Neural cell (in vitro differentiated cells): ENCODE data around the gene STARD9.

Experiments
- EP300 ChIP-seq: fragments of 450-650 bp; conservative IDR thresholded peaks from 2 replicates; pipeline ENCODE4 v1.6.1; 2014; ENCODE audit warnings: antibody characterized with exemption, mild to moderate bottlenecking, moderate library complexity; ENCODE audit not compliant: poor library complexity, severe bottlenecking
- EZH2 ChIP-seq: fragments of 200-600, 300-800 bp; shearing (Covaris generic), sonication (generic); IDR thresholded peaks from 2 replicates; pipeline ENCODE4 v1.6.1; 2014; ENCODE audit warnings: antibody characterized with exemption, low read length, borderline replicate concordance, mild to moderate bottlenecking; ENCODE audit not compliant: insufficient read depth, poor library complexity, severe bottlenecking
- RAD21 ChIP-seq: fragments of 450-650 bp; conservative IDR thresholded peaks from 2 replicates; pipeline ENCODE4 v1.6.1; 2014; ENCODE audit warnings: antibody characterized with exemption, mild to moderate bottlenecking, moderate library complexity
- TAF1 ChIP-seq: IDR thresholded peaks from 2 replicates; pipeline ENCODE4 v1.6.1; 2012; ENCODE audit warnings: low read depth
- TF ChIP-seq, protein P1 (sequence below): fragments of 450-650 bp; IDR thresholded peaks from 2 replicates; pipeline ENCODE4 v1.5.1; 2014; ENCODE audit warnings: antibody characterized with exemption, mild to moderate bottlenecking, moderate library complexity; ENCODE audit not compliant: poor library complexity, severe bottlenecking

DNA sequence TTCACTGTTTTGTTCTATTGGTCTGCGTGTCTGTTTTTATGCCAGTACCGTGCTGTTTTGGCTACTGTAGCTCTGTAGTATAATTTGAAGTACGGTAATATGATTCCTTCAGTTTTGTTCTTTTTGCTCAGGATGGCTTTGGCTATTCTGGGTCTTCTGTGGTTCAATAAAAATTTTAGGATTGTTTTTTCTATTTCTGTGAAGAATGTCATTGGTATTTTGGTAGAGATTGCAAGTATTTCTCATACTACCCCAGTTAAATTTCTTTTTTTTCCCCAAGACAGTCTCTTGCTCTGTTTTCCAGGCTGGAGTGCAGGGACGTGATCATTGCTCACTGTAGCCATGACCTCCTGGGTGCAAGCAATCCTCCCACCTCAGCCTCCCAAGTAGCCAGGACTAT lies 53.4 kb downstream of the STARD9 start:
- TF ChIP-seq, protein P1, sequence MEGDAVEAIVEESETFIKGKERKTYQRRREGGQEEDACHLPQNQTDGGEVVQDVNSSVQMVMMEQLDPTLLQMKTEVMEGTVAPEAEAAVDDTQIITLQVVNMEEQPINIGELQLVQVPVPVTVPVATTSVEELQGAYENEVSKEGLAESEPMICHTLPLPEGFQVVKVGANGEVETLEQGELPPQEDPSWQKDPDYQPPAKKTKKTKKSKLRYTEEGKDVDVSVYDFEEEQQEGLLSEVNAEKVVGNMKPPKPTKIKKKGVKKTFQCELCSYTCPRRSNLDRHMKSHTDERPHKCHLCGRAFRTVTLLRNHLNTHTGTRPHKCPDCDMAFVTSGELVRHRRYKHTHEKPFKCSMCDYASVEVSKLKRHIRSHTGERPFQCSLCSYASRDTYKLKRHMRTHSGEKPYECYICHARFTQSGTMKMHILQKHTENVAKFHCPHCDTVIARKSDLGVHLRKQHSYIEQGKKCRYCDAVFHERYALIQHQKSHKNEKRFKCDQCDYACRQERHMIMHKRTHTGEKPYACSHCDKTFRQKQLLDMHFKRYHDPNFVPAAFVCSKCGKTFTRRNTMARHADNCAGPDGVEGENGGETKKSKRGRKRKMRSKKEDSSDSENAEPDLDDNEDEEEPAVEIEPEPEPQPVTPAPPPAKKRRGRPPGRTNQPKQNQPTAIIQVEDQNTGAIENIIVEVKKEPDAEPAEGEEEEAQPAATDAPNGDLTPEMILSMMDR, result no peak
- TF ChIP-seq TAF1 (no peak), EZH2 (no peak), EP300 (no peak), RAD21 (no peak)
